Psoas muscle (tissue), 8 donors: Measurements from ENCODE around the gene NCAPG2. TPM values are rescaled to one million over a fixed set of nuclear protein-coding genes. Genes with fewer than 3 reads are reported as not detected.

ENCODE experiments used
- ATAC-seq, 4 donors: fragments of 200-7000 bp; cut with Tn5 transposase; one replicate each; pipeline ENCODE4 v1.9.1; 2020; ENCODE audit warnings: moderate library complexity in 3 of 4, mild to moderate bottlenecking in 2 of 4
- DNase-seq, 2 donors: peaks; one replicate each; pipeline ENCODE4 v3.0.0-alpha.2; 2020
- H3K27ac ChIP-seq: fragments of 200-600 bp; one replicate; pipeline ENCODE4 v1.8.0; 2022
- H3K27me3 ChIP-seq, 3 donors: fragments of 200-600 bp in 1 of 3; one replicate each; pipeline versions ENCODE4 v1.6.1 to v1.8.0; 2013 to 2022; ENCODE audit warnings: low read length in 2 of 3, mild to moderate bottlenecking in 2 of 3, moderate library complexity in 1 of 3; ENCODE audit not compliant: insufficient read depth in 3 of 3
- H3K36me3 ChIP-seq, 2 donors: fragments of 200-600 bp in 1 of 2; one replicate each; pipeline versions ENCODE4 v1.6.1 to v1.8.0; 2013 to 2022; ENCODE audit warnings: low read depth in 1 of 2, mild to moderate bottlenecking in 1 of 2, moderate library complexity in 1 of 2; ENCODE audit not compliant: insufficient read depth in 1 of 2
- H3K4me1 ChIP-seq: fragments of 200-600 bp; one replicate; pipeline ENCODE4 v1.8.0; 2022
- H3K4me3 ChIP-seq: fragments of 200-600 bp; one replicate; pipeline ENCODE4 v1.8.0; 2022; ENCODE audit warnings: mild to moderate bottlenecking
- H3K9me3 ChIP-seq: fragments of 200-600 bp; one replicate; pipeline ENCODE4 v1.8.0; 2022
- WGBS, 3 donors: extraction: QIAGEN DNeasy Blood & Tissue Kit; methylation state at CpG; one replicate each; pipeline versions ENCODE4 v1.1.6 to v1.1.7; 2013; 5-methylcytosine and 5-hydroxymethylcytosine counted together
- intact Hi-C, 2 donors: fragments of 100-400 bp; cut with DNase I; formaldehyde crosslinking; loops; one replicate each; pipeline versions ENCODE4 v1.11.0 to v1.14.2; 2022
- polyA plus RNA-seq, 3 donors: library from polyadenylated mRNA; stranded (reverse); fragments of 200-250 nt; gene quantifications; one replicate each; pipeline ENCODE4 v1.2.3, GENCODE V29; 2013
- total RNA-seq, 4 donors: library from RNA; stranded (reverse); fragmentation: NEBNext Ultra II Directional in 2 of 4; extraction: Animal tissue kit (Norgen Biotek cat#: 25700) in 2 of 4; gene quantifications; one replicate each; pipeline versions ENCODE4 v1.2.1 to v1.2.4, GENCODE V29; 2021 to 2023
- TF ChIP-seq, protein P1 (sequence below): fragments of 200-600 bp; IDR thresholded peaks from one replicate; pipeline ENCODE4 v1.8.0; 2022; ENCODE audit warnings: antibody characterized with exemption
- donor health status: healthy with polysubstance abuse.
- donor health status: DM: no; HTN: no; CAD: no; lungs with moderate emphysema.
- donor health status: Bipolar disorder and iron deficiency.
- donor health status: healthy.
- donor health status: DM: yes; HTN: yes; CAD: no.
- donor health status: DM: no; HTN: no; CAD: no.
- donor health status: DM: no; HTN: no; CAD: no.
- donor health status: DM: yes; HTN: yes; CAD: no.

Gene NCAPG2
- total and polyA plus RNA-seq, 7 donors: 1.9 to 3.8 (median 2.8) TPM

DNA sequence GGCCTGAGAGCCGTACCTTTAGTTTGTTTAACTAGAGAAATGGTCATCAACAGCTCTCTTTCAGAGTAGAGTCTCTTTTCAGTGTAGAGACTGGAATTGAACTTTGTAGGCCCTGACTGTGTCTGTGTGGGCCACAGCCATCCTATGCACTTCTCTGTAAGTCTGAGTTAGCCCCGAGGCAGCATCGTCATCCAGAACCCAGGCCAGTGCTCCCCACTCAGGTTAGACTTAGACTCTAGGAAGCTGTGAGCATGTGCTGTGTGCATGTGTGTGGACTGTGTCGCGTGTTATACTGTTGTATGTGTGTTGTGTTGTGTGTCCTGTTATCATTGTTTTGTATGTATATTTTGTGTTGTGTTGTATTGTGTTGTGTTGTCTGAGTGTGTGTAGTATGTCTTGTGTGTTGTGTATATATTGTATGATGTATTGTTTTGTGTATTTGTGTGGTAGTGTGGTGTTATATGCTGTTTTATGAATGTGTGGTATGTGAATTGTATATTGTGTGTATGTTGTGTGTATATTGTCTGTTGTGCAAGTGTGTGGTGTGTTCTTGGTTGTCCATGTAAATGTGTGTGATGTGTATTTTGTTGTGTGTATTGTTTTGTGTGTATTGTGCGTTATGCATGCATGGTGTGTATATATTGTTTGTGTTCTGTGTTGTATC is 18.1 kb upstream of the NCAPG2 start:
- Histone ChIP-seq H3K27me3 (no peaks in the 10 kb centered on the region), H3K27ac (no peak overlapping the region), H3K36me3 (no peaks in the 10 kb centered on the region), H3K4me1 (no peaks in the 10 kb centered on the region), H3K9me3 (no peaks in the 10 kb centered on the region), H3K4me3 (no peak overlapping the region)
- WGBS, 3 donors: 91 to 92% (median 92%) methylated on average over 6 of the region's 6 CpGs
- no peak for ATAC-seq
- intact Hi-C loops: no loop called here
- no peak for DNase-seq
- TF ChIP-seq, protein P1, sequence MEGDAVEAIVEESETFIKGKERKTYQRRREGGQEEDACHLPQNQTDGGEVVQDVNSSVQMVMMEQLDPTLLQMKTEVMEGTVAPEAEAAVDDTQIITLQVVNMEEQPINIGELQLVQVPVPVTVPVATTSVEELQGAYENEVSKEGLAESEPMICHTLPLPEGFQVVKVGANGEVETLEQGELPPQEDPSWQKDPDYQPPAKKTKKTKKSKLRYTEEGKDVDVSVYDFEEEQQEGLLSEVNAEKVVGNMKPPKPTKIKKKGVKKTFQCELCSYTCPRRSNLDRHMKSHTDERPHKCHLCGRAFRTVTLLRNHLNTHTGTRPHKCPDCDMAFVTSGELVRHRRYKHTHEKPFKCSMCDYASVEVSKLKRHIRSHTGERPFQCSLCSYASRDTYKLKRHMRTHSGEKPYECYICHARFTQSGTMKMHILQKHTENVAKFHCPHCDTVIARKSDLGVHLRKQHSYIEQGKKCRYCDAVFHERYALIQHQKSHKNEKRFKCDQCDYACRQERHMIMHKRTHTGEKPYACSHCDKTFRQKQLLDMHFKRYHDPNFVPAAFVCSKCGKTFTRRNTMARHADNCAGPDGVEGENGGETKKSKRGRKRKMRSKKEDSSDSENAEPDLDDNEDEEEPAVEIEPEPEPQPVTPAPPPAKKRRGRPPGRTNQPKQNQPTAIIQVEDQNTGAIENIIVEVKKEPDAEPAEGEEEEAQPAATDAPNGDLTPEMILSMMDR: no peak

- intact Hi-C loops: no loop called here
- TF ChIP-seq, protein P1: no peak
- Histone ChIP-seq H3K4me1 (no peaks in the 10 kb centered on the region), H3K36me3 (no peaks in the 10 kb centered on the region), H3K27me3 (no peaks in the 10 kb centered on the region), H3K9me3 (no peaks in the 10 kb centered on the region), H3K4me3 (no peak overlapping the region), H3K27ac (no peak overlapping the region)
- ATAC-seq (no peak), DNase-seq (no peak)
- 86 to 89% (median 89%) methylated on average over 9 of the region's 9 CpGs for WGBS, 3 donors
Measured at GRCh38 chr7:158720112-158720511, 15.5 kb upstream of the NCAPG2 start.

DNA sequence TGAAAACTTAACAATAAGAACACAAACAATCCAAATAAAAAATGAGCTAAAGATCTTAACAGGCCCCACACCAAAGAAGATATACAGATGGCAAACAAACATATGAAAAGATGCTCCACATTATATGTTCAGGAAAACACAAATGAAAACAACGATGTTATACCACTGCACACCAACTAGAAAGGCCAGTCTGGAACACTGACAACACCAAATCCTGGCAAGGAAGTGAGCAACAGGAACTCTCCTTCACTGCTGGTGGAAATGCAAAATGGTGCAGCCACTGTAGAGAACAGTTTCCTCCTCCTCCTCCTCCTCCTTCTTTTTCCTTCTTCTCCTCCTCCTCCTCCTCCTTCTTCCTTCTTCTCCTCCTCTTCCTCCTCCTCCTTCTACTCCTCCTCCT is 12.2 kb upstream of the NCAPG2 start:
- H3K4me1 ChIP-seq: no peaks in the 10 kb centered on the region
- H3K9me3 ChIP-seq: no peaks in the 10 kb centered on the region
- intact Hi-C loops: no loop called here
- ATAC-seq (no peak), DNase-seq (no peak)
- H3K4me3 ChIP-seq: no peak overlapping the region
- TF ChIP-seq, protein P1: no peak
- H3K36me3 ChIP-seq: no peaks in the 10 kb centered on the region
- H3K27me3 ChIP-seq: no peaks in the 10 kb centered on the region
- 59 to 70% (median 67%) methylated on average over 1 of the region's 1 CpG for WGBS, 3 donors
- no peak overlapping the region for H3K27ac ChIP-seq

GRCh38 chr7:158710651-158711102 is 6.1 kb upstream of the NCAPG2 start:
- H3K4me3 ChIP-seq: no peak overlapping the region
- no peaks in the 10 kb centered on the region for H3K27me3 ChIP-seq
- intact Hi-C loops: no loop called here
- no peaks in the 10 kb centered on the region for H3K36me3 ChIP-seq
- ATAC-seq (peak in 2 of 4 donors; percentile 29 to 90), DNase-seq (no peak)
- H3K9me3 ChIP-seq: no peaks in the 10 kb centered on the region
- WGBS, 3 donors: 83% methylated on average over 7 of the region's 7 CpGs
- TF ChIP-seq, protein P1: no peak
- no peak overlapping the region for H3K27ac ChIP-seq
- no peaks in the 10 kb centered on the region for H3K4me1 ChIP-seq

- no peaks in the 10 kb centered on the region for H3K9me3 ChIP-seq
- TF ChIP-seq, protein P1: no peak
- no peaks in the 10 kb centered on the region for H3K36me3 ChIP-seq
- H3K4me3 ChIP-seq: no peak overlapping the region
- no peak overlapping the region for H3K27ac ChIP-seq
- H3K27me3 ChIP-seq: no peaks in the 10 kb centered on the region
- ATAC-seq (no peak), DNase-seq (no peak)
- 49 to 55% (median 54%) methylated on average over 4 of the region's 4 CpGs for WGBS, 3 donors
- intact Hi-C loops: no loop called here
- peaks cover 4% of the 10 kb centered on the region for H3K4me1 ChIP-seq
Measured at GRCh38 chr7:158707610-158708009, 3.0 kb upstream of the NCAPG2 start.
